GM12872 (cell line): ENCODE results near the gene TCEAL1.

Experiments used
- TF ChIP-seq, protein P1 (sequence below): IDR thresholded peaks from 3 replicates; pipeline ENCODE4 v1.5.1; 2011; ENCODE audit warnings: low read depth, mild to moderate bottlenecking, low read length, moderate library complexity; ENCODE audit not compliant: insufficient read depth

The TCEAL1 gene

DNA sequence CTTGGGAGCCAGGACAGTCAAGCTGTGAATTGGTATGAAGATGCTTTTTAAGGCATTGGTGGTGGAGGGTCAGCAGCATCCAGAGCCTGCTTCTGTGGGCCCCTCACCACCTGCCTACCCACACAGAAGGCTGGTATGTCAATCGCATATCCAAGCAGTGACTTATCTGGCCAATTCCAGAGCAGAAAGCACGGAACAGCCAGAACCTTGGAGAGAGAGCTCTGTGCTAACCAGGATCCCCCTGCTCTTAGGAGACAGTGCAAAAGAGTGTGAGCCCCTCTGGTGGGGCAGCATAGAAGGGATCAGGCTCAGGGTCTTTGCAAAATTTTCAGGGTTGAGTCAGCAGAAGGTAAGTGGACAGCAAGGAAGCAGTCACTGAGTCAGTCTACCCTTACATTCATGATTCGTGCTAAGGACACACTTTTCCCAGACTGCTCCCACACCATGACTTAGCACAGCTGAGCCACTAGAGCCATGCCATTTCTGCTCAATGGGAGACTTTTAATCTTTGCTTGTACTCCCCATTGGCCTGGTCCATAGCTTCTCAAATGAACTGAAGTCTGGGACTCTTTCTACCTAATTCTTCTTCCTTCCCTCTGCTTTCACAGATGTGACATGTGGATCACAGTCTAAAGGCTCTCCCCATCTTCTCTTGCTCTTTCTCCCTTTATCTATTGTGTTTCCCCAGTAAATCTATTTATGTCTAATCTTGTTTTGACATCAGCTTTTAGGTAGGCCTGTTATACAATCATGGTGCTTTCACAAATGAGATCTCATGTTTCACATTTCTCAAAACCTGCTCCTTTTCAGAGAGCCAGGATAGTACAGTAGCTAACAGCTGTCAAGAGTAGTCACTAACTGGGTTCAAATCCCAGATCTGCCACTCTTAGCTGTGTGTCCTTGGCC, 37.7 kb downstream of the TCEAL1 start:
- TF ChIP-seq, protein P1, sequence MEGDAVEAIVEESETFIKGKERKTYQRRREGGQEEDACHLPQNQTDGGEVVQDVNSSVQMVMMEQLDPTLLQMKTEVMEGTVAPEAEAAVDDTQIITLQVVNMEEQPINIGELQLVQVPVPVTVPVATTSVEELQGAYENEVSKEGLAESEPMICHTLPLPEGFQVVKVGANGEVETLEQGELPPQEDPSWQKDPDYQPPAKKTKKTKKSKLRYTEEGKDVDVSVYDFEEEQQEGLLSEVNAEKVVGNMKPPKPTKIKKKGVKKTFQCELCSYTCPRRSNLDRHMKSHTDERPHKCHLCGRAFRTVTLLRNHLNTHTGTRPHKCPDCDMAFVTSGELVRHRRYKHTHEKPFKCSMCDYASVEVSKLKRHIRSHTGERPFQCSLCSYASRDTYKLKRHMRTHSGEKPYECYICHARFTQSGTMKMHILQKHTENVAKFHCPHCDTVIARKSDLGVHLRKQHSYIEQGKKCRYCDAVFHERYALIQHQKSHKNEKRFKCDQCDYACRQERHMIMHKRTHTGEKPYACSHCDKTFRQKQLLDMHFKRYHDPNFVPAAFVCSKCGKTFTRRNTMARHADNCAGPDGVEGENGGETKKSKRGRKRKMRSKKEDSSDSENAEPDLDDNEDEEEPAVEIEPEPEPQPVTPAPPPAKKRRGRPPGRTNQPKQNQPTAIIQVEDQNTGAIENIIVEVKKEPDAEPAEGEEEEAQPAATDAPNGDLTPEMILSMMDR, result no peak

DNA sequence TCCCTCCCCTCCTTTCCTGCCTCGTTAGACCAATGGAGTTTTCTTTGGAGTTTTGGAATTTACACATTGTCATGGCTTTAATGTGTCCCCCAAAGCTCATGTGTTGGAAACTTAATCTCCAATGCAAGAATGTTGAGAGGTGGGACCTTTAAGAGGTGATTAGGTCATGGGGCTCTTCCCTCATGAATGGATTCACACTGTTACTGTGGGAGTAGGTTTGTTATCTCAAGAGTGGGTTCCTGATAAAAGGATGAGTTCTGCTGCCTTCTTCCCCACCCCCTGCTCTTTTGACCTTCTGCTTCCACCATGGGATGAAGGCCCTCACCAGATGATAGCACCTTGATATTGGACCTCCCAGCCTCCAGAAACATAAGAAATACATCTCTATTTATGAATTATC, 41.0 kb downstream of the TCEAL1 start:
- TF ChIP-seq, protein P1, result no peak

DNA sequence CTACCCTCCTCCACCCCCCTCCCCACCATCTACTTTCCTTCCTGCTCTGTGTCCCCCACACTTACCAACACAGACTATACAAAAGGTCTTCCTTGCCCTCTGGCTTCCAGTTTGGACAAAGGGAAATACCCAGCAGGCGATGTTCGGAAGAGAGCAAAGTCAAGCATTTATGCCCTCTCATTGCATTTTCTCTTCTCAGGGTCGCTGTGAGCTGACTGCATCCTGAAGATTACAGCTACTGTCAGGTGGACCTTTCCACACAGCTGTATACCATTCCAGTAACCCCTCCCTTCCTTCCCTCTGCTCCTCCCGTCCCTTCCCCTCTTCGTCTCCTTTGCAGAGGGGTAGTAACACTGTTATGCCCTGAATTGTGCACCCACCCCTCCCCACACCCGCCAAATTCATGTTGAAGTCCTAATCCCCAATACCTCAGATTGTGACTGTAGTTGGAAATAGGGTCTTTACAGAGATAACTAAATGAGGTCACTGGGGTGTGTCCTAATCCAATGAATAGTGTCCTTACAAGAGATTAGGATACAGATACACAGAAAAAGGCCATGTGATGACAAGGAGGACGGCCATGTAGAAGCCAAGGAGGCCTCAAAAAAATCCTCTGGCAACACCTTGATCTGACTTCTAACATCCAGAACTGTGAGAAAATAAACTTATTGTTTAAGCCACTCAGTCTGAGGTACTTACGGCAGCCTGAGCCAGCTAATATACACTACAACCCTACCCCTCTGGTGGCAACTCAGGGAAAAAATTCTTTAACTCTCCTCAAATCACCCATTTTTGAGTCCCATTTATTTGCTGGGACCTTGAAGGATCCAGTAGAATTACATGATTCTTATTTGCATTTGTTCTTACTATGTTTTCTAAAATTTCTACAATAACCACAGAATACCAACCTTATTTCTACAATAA, 46.0 kb downstream of the TCEAL1 start:
- TF ChIP-seq, protein P1, result no peak

DNA sequence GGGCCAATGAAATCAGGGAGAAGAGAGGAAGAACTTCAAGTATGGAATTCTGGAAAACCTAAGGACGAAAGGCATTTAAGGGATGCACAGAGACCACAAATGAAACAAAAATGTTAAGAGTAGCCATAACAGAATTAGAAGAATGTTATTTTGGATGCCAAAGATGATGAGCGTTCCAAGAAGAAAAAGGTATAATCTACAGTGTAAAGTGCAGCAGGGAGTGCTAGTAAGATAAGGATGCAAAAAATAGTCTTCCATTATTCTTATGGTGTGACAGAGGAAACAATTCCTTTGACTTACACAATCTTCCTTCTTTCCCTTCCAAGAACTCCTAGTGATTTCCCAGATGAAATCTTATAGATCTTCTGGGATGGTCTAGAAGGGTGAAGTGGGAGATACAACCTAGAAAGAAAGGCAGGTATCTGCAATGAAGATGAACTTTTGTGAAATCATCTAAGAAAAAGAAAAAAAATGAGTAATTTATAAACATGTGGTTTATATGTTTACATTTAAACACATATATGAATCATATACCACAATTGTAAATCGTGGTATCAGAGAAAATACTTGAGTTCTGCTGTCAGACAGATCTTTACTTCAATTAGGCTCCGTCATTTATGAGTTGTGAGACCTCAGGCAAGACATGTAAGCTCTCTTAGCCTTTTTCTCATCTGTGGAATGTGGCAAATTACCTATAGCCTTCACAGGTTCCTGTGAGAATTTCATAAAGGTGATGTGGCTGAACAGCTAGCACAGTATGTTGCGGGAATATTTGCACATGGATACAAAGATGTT, 49.6 kb downstream of the TCEAL1 start:
- TF ChIP-seq, protein P1, result no peak
